SU-DHL-6 (cell line): Measurements from ENCODE around the gene XCL2.

Experiments
- H2AFZ ChIP-seq: fragments of 200-600 bp; sonication (generic); 2 replicates; pipeline ENCODE4 v1.6.1; 2014; ENCODE audit warnings: low read depth, mild to moderate bottlenecking, moderate library complexity, mixed read lengths, antibody characterized with exemption, low read length; ENCODE audit not compliant: severe bottlenecking
- H3F3A ChIP-seq: fragments of 200-600 bp; shearing (Covaris generic); 2 replicates; pipeline ENCODE4 v1.6.0; 2016; ENCODE audit warnings: antibody characterized with exemption, mild to moderate bottlenecking; ENCODE audit not compliant: insufficient read depth
- H3K27ac ChIP-seq: fragments of 200-600 bp; sonication (generic); 2 replicates; pipeline ENCODE4 v1.5.1; 2016; ENCODE audit warnings: low read depth, mild to moderate bottlenecking, low read length, moderate library complexity, mixed read lengths
- H3K27me3 ChIP-seq: fragments of 200-600 bp; sonication (generic), shearing (Covaris generic); 2 replicates; pipeline ENCODE4 v1.6.0; 2014; ENCODE audit warnings: mild to moderate bottlenecking, low read length
- H3K36me3 ChIP-seq: fragments of 200-600 bp; sonication (generic); 2 replicates; pipeline ENCODE4 v1.6.1; 2014; ENCODE audit warnings: mild to moderate bottlenecking, low read length, mixed read lengths
- H3K4me2 ChIP-seq: fragments of 300-600, 200-600 bp; shearing (Covaris generic), sonication (generic); 2 replicates; pipeline ENCODE4 v1.6.0; 2014; ENCODE audit warnings: low read length, low read depth, mild to moderate bottlenecking; ENCODE audit not compliant: poor library complexity, severe bottlenecking
- H3K4me3 ChIP-seq: fragments of 200-600 bp; sonication (generic); 2 replicates; pipeline ENCODE4 v1.5.1; 2014; ENCODE audit warnings: antibody characterized with exemption, low read length, mild to moderate bottlenecking, mixed read lengths; ENCODE audit not compliant: insufficient read depth, poor library complexity, severe bottlenecking
- H3K79me2 ChIP-seq: fragments of 200-600 bp; sonication (generic); 2 replicates; pipeline ENCODE4 v1.6.1; 2014; ENCODE audit warnings: mild to moderate bottlenecking, low read length, moderate library complexity; ENCODE audit not compliant: insufficient read depth
- H3K9ac ChIP-seq: fragments of 200-600 bp; sonication (generic); 2 replicates; pipeline ENCODE4 v1.7.0; 2014; ENCODE audit warnings: mild to moderate bottlenecking, low read length
- H3K9me2 ChIP-seq: fragments of 200-600 bp; sonication (generic); replicated peaks from 2 replicates; pipeline ENCODE4 v1.6.1; 2014; ENCODE audit warnings: low read length; ENCODE audit not compliant: insufficient read depth
- H3K9me3 ChIP-seq: fragments of 200-600 bp; sonication (generic); 2 replicates; pipeline ENCODE4 v1.6.1; 2014; ENCODE audit warnings: low read length, mixed read lengths; ENCODE audit not compliant: insufficient read depth
- H4K20me1 ChIP-seq: fragments of 200-600 bp; sonication (generic); 2 replicates; pipeline ENCODE4 v1.6.1; 2014; ENCODE audit warnings: low read depth, mild to moderate bottlenecking, antibody characterized with exemption, low read length, moderate library complexity, mixed read lengths
- CTCF ChIP-seq: fragments of 200-600 bp; sonication (generic); IDR thresholded peaks from one replicate; pipeline ENCODE4 v1.5.1; 2017; ENCODE audit warnings: antibody characterized with exemption, mild to moderate bottlenecking, low read length, moderate library complexity; ENCODE audit not compliant: insufficient read depth, poor library complexity, severe bottlenecking
- EZH2phosphoT487 ChIP-seq: fragments of 200-600 bp; sonication (generic), shearing (Covaris generic); conservative IDR thresholded peaks from 2 replicates; pipeline ENCODE4 v1.6.1; 2018; ENCODE audit warnings: mild to moderate bottlenecking, antibody characterized with exemption, low read length, moderate library complexity, mixed read lengths

XCL2 gene

GRCh38 chr1:168499688-168500049, 44.1 kb downstream of the XCL2 start:
- Histone ChIP-seq H4K20me1 (no peaks in the 10 kb centered on the region), H3K4me3 (no peak overlapping the region), H3K9me2 (no peaks in the 10 kb centered on the region), H3K9ac (no peak overlapping the region), H3K4me2 (no peak overlapping the region), H3K36me3 (no peaks in the 10 kb centered on the region), H3F3A (no peaks in the 10 kb centered on the region), H3K27ac (no peak overlapping the region), H3K27me3 (no peaks in the 10 kb centered on the region), H2AFZ (no peak overlapping the region), H3K79me2 (no peaks in the 10 kb centered on the region), H3K9me3 (no peaks in the 10 kb centered on the region)
- TF ChIP-seq EZH2phosphoT487 = no peak
- TF ChIP-seq CTCF = no peak

- Histone ChIP-seq H4K20me1 (no peaks in the 10 kb centered on the region), H3K4me3 (no peak overlapping the region), H3K9ac (no peak overlapping the region), H3K36me3 (no peaks in the 10 kb centered on the region), H3K4me2 (no peak overlapping the region), H2AFZ (no peak overlapping the region), H3K27ac (no peak overlapping the region), H3K9me2 (no peaks in the 10 kb centered on the region), H3K27me3 (no peaks in the 10 kb centered on the region), H3F3A (no peaks in the 10 kb centered on the region), H3K79me2 (no peaks in the 10 kb centered on the region), H3K9me3 (no peaks in the 10 kb centered on the region)
- TF ChIP-seq EZH2phosphoT487 (no peak), CTCF (no peak)
Measured at GRCh38 chr1:168498956-168499687, 44.7 kb downstream of the XCL2 start.

GRCh38 chr1:168498159-168498631, 45.6 kb downstream of the XCL2 start:
- no peak overlapping the region for H2AFZ ChIP-seq
- no peaks in the 10 kb centered on the region for H3K79me2 ChIP-seq
- H3K4me2 ChIP-seq = no peak overlapping the region
- H3K4me3 ChIP-seq = no peak overlapping the region
- no peaks in the 10 kb centered on the region for H3K9me2 ChIP-seq
- H3K27ac ChIP-seq = no peak overlapping the region
- no peak for TF ChIP-seq EZH2phosphoT487
- no peak for TF ChIP-seq CTCF
- H3K9me3 ChIP-seq = no peaks in the 10 kb centered on the region
- no peak overlapping the region for H3K9ac ChIP-seq
- no peaks in the 10 kb centered on the region for H4K20me1 ChIP-seq
- H3K27me3 ChIP-seq = no peaks in the 10 kb centered on the region
- no peaks in the 10 kb centered on the region for H3K36me3 ChIP-seq
- H3F3A ChIP-seq = no peaks in the 10 kb centered on the region
